ENCODE measurements around the gene USF1. TPM values are rescaled to one million over a fixed set of nuclear protein-coding genes. Genes with fewer than 3 reads are reported as not detected.

USF1 gene
- total and polyA plus RNA-seq, 9 of the 15 experiments (the other 6 are each of a cell fraction or from before 2014, with no cell fraction given): 7.4 to 60.2 (median 54.2) TPM

GRCh38 chr1:160997323-160998038 lies 48.3 kb downstream of the USF1 start (continued):
- TF ChIP-seq CREB3L1 (IDR thresholded peaks at IDR 0.05; ENCODE audit: borderline replicate concordance, low read depth) (no peak), ZC3H4 (CRISPR knock-in tag; IDR thresholded peaks at IDR 0.05; ENCODE audit: borderline replicate concordance) (no peak), DPF2 (IDR thresholded peaks at IDR 0.05) (0 out of 2 replicates have a peak, but pooled peaks have one; percentile 41), DEAF1 (CRISPR knock-in tag; IDR thresholded peaks at IDR 0.05) (peak; percentile 63), SRSF3 (IDR thresholded peaks at IDR 0.05; ENCODE audit: insufficient read depth, low read length) (no peak), SP1 (CRISPR knock-in tag; IDR thresholded peaks at IDR 0.05) (peak; percentile 53), CTBP1 (IDR thresholded peaks at IDR 0.05; ENCODE audit: borderline replicate concordance) (peak; percentile 31; the same call in 1 of the 2 replicates), ZNF57 (CRISPR knock-in tag; IDR thresholded peaks at IDR 0.05) (no peak), CTCF (IDR thresholded peaks at IDR 0.05 in 2 of 3, conservative IDR thresholded peaks at IDR 0.05 in 1 of 3; ENCODE audit: insufficient read depth in 2 of 3, low read depth in 1 of 3, low read length in 3 of 3) (peak; percentile 91 to 93 (median 92)), SUPT5H (IDR thresholded peaks at IDR 0.05) (peak; percentile 38; the same call in 1 of the 2 replicates), NFATC3 (IDR thresholded peaks at IDR 0.05) (no peak), RBM25 (IDR thresholded peaks at IDR 0.05; ENCODE audit: low read depth, low read length, severe bottlenecking) (no peak), ATF6 (CRISPR knock-in tag; IDR thresholded peaks at IDR 0.05) (no peak), MNT (conservative IDR thresholded peaks at IDR 0.05) (no peak), SNIP1 (IDR thresholded peaks at IDR 0.05; ENCODE audit: low read depth) (no peak), GABPA (tag; conservative IDR thresholded peaks at IDR 0.05; ENCODE audit: low read depth) (peak; percentile 47; the same call in 1 of the 2 replicates)
